Vagina (tissue), 2 donors: Measurements from ENCODE around the gene N4BP2L2. TPM values are rescaled to one million over a fixed set of nuclear protein-coding genes. Genes with fewer than 3 reads are reported as not detected.
A peak's percentile ranks its signal among the peaks of the same experiment; 100 is the strongest.

Experiments used
- DNase-seq, 2 donors: peaks; one replicate each; pipeline ENCODE4 v3.0.0-alpha.2; 2017; ENCODE audit errors: extremely low spot score in 2 of 2
- H3K27ac ChIP-seq: fragments of 200-600 bp; sonication (generic); one replicate; pipeline ENCODE4 v1.5.1; 2019
- H3K27me3 ChIP-seq: fragments of 200-600 bp; sonication (generic); one replicate; pipeline ENCODE4 v1.5.1; 2019
- H3K36me3 ChIP-seq, 2 donors: fragments of 200-600 bp; sonication (generic); one replicate each; pipeline ENCODE4 v1.5.1; 2017 to 2019
- H3K4me1 ChIP-seq: fragments of 200-600 bp; sonication (generic); one replicate; pipeline ENCODE4 v1.5.1; 2019
- H3K4me3 ChIP-seq, 2 donors: fragments of 200-600 bp; sonication (generic); 1 replicate in 1 of 2; 2 replicates in 1 of 2; pipeline ENCODE4 v1.5.1; 2016 to 2019
- H3K9me3 ChIP-seq: fragments of 200-600 bp; sonication (generic); one replicate; pipeline ENCODE4 v1.5.1; 2019
- POLR2A ChIP-seq, 2 donors: fragments of 450-650 bp; IDR thresholded peaks; one replicate each; pipeline ENCODE4 v1.6.1; 2017; ENCODE audit warnings: antibody characterized with exemption in 2 of 2, mild to moderate bottlenecking in 2 of 2, moderate library complexity in 2 of 2
- POLR2AphosphoS5 ChIP-seq, 2 donors: sonication (generic); formaldehyde crosslinking; IDR thresholded peaks; one replicate each; pipeline ENCODE4 v1.9.0; 2017; ENCODE audit warnings: antibody characterized with exemption in 2 of 2, mild to moderate bottlenecking in 2 of 2, low read depth in 1 of 2; ENCODE audit not compliant: insufficient read depth in 1 of 2
- intact Hi-C: fragments of 100-400 bp; cut with DNase I; formaldehyde crosslinking; loops from one replicate; pipeline ENCODE4 v1.15.1; 2023
- total RNA-seq: library from RNA; depleted of rRNA; stranded (reverse); fragments of >200 nt; gene quantifications from one replicate; pipeline ENCODE4 v1.2.3, GENCODE V29; 2016
- TF ChIP-seq, protein P1 (sequence below), 3 experiments: fragments of 450-650 bp in 2 of 3; fragments of 200-600 bp in 1 of 3; sonication (generic) in 1 of 3; IDR thresholded peaks; one replicate each; pipeline ENCODE4 v1.5.1; 2017 to 2019; ENCODE audit warnings: antibody characterized with exemption in 3 of 3, mild to moderate bottlenecking in 2 of 3, moderate library complexity in 2 of 3

Gene N4BP2L2
- total RNA-seq, 1 donor from 2014 or later: 173 TPM

- Histone ChIP-seq H3K27me3 (no peaks in the 10 kb centered on the region), H3K4me3 (no peak overlapping the region), H3K27ac (no peak overlapping the region), H3K9me3 (no peaks in the 10 kb centered on the region), H3K36me3 (no peaks in the 10 kb centered on the region), H3K4me1 (peaks cover 6% of the 10 kb centered on the region)
- intact Hi-C loops: no loop called here
- no peak for DNase-seq
- TF ChIP-seq POLR2AphosphoS5 (IDR thresholded peaks at IDR 0.05; ENCODE audit: insufficient read depth in 1 of 2, low read depth in 1 of 2): no peak
- TF ChIP-seq, protein P1, sequence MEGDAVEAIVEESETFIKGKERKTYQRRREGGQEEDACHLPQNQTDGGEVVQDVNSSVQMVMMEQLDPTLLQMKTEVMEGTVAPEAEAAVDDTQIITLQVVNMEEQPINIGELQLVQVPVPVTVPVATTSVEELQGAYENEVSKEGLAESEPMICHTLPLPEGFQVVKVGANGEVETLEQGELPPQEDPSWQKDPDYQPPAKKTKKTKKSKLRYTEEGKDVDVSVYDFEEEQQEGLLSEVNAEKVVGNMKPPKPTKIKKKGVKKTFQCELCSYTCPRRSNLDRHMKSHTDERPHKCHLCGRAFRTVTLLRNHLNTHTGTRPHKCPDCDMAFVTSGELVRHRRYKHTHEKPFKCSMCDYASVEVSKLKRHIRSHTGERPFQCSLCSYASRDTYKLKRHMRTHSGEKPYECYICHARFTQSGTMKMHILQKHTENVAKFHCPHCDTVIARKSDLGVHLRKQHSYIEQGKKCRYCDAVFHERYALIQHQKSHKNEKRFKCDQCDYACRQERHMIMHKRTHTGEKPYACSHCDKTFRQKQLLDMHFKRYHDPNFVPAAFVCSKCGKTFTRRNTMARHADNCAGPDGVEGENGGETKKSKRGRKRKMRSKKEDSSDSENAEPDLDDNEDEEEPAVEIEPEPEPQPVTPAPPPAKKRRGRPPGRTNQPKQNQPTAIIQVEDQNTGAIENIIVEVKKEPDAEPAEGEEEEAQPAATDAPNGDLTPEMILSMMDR (IDR thresholded peaks at IDR 0.05): no peak
- TF ChIP-seq POLR2A (IDR thresholded peaks at IDR 0.05): no peak
These were observed 3.6 kb upstream of the N4BP2L2 start for GRCh38 chr13:32542221-32542620.

- Histone ChIP-seq H3K27ac (peak overlapping the region; percentile 95), H3K4me1 (peaks cover 47% of the 10 kb centered on the region), H3K27me3 (no peaks in the 10 kb centered on the region), H3K4me3 (peak overlapping the region; percentile 77 to 81), H3K9me3 (no peaks in the 10 kb centered on the region), H3K36me3 (peaks cover 0 to 13% of the 10 kb centered on the region in 2 donors)
- intact Hi-C loops: no loop called here
- peak in 1 of 2 donors; percentile 91 for DNase-seq
- TF ChIP-seq POLR2A (IDR thresholded peaks at IDR 0.05) (no peak), POLR2AphosphoS5 (IDR thresholded peaks at IDR 0.05; ENCODE audit: insufficient read depth in 1 of 2, low read depth in 1 of 2) (no peak)
- TF ChIP-seq, protein P1 (IDR thresholded peaks at IDR 0.05): no peak
These were observed 413 bp downstream of the N4BP2L2 start for GRCh38 chr13:32538143-32538620.

DNA sequence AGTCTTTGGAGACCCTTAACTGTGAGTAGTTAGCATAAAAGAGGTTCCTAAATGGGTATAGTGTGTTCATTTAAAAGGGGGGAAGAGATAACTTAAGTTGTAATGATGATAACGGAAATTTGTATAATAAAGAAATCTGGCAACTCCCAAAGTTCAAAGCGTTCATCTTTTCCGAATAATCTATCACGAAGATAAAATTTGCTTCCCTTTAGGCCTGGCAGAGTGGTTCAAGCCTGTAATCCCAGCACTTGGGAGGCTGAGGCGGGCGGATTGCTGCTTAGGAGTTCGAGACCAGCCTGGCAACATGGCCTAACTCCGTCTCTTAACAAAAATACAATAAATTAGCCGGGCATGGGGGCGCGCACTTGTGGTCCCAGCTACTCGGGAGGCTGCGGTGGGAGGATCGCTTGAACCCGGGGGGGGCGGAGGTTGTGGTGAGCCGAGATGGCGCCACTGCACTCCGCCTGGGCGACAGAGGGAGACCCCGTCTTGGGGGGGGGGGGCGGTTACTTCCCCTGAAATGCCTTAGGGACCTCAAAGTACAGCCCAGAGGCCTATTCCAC lies 934 bp downstream of the N4BP2L2 start:
- peaks cover 52% of the 10 kb centered on the region for H3K4me1 ChIP-seq
- intact Hi-C loops: no loop called here

GRCh38 chr13:32535748-32536147 lies 2.8 kb downstream of the N4BP2L2 start:
- Histone ChIP-seq H3K27ac (no peak overlapping the region), H3K4me1 (peaks cover 71% of the 10 kb centered on the region), H3K27me3 (no peaks in the 10 kb centered on the region), H3K36me3 (peaks cover 0 to 13% of the 10 kb centered on the region in 2 donors), H3K9me3 (no peaks in the 10 kb centered on the region), H3K4me3 (no peak overlapping the region)
- intact Hi-C loops: no loop called here
- TF ChIP-seq POLR2A (IDR thresholded peaks at IDR 0.05): no peak
- TF ChIP-seq POLR2AphosphoS5 (IDR thresholded peaks at IDR 0.05; ENCODE audit: insufficient read depth in 1 of 2, low read depth in 1 of 2): no peak
- TF ChIP-seq, protein P1 (IDR thresholded peaks at IDR 0.05): no peak
- DNase-seq: no peak

More for the DNA sequence above, 934 bp downstream of the N4BP2L2 start:
- Histone ChIP-seq H3K27me3 (no peaks in the 10 kb centered on the region), H3K9me3 (no peaks in the 10 kb centered on the region), H3K4me3 (peak overlapping the region; percentile 77 to 81), H3K27ac (peak overlapping the region; percentile 95), H3K36me3 (peaks cover 0 to 13% of the 10 kb centered on the region in 2 donors)
- TF ChIP-seq, protein P1 (IDR thresholded peaks at IDR 0.05): no peak
- TF ChIP-seq POLR2AphosphoS5 (IDR thresholded peaks at IDR 0.05; ENCODE audit: insufficient read depth in 1 of 2, low read depth in 1 of 2) (no peak), POLR2A (IDR thresholded peaks at IDR 0.05) (no peak)
- no peak for DNase-seq

DNA sequence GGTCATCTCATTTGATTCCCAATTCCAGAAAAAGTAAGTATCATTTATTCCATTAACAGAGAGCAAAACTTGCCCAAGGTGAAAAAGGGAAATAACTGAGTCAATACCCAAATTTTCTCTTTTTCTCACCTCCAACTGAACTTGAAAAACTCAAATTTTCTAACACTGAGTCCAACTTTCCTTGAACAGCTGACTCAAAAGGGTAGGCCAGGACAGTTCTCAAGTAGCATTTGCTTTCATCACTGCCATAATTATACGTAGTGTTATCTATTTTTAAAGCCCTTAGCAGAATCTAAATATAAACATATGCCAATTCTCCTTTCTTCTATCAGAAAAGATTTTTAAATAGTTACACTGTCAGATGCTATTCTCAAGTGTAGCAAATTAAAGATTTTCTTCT lies 3.5 kb downstream of the N4BP2L2 start:
- TF ChIP-seq POLR2AphosphoS5 (IDR thresholded peaks at IDR 0.05; ENCODE audit: insufficient read depth in 1 of 2, low read depth in 1 of 2) (no peak), POLR2A (IDR thresholded peaks at IDR 0.05) (no peak)
- TF ChIP-seq, protein P1 (IDR thresholded peaks at IDR 0.05): no peak
- DNase-seq: no peak
- Histone ChIP-seq H3K4me3 (no peak overlapping the region), H3K27ac (no peak overlapping the region), H3K36me3 (peaks cover 0 to 13% of the 10 kb centered on the region in 2 donors), H3K9me3 (no peaks in the 10 kb centered on the region), H3K4me1 (peaks cover 77% of the 10 kb centered on the region), H3K27me3 (no peaks in the 10 kb centered on the region)
- intact Hi-C loops: no loop called here
